Testis (tissue), 3 donors: ENCODE results near the gene ZNF207. TPM values are rescaled to one million over a fixed set of nuclear protein-coding genes. Genes with fewer than 3 reads are reported as not detected.
"Not testable (repeated sequence)": the region's sequence is repeated elsewhere in the genome, so short reads cannot be mapped to it uniquely, and the experiment has no call there.

Experiments
- DNase-seq: peaks from one replicate; pipeline ENCODE4 v3.0.0-alpha.2; 2019
- H3K27ac ChIP-seq, 2 donors: fragments of 200-600 bp; sonication (generic); one replicate each; pipeline ENCODE4 v1.5.1; 2019
- H3K27me3 ChIP-seq: fragments of 200-600 bp; sonication (generic); one replicate; pipeline ENCODE4 v1.5.1; 2019
- H3K36me3 ChIP-seq: fragments of 200-600 bp; sonication (generic); one replicate; pipeline ENCODE4 v1.5.1; 2017; ENCODE audit warnings: low read depth; ENCODE audit errors: missing control alignments
- H3K4me1 ChIP-seq: fragments of 200-600 bp; sonication (generic); one replicate; pipeline ENCODE4 v1.5.1; 2019
- H3K4me3 ChIP-seq, 2 donors: fragments of 200-600 bp; sonication (generic); one replicate each; pipeline ENCODE4 v1.5.1; 2017 to 2019
- H3K9me3 ChIP-seq: fragments of 200-600 bp; sonication (generic); one replicate; pipeline ENCODE4 v1.5.1; 2017
- CTCF ChIP-seq, 3 experiments: fragments of 450-650 bp in 2 of 3; fragments of 200-600 bp in 1 of 3; sonication (generic) in 1 of 3; IDR thresholded peaks; one replicate each; pipeline ENCODE4 v1.5.1; 2016 to 2019; ENCODE audit warnings: antibody characterized with exemption in 3 of 3, mild to moderate bottlenecking in 2 of 3, moderate library complexity in 1 of 3
- POLR2A ChIP-seq: fragments of 450-650 bp; IDR thresholded peaks from one replicate; pipeline ENCODE4 v1.6.1; 2017; ENCODE audit warnings: antibody characterized with exemption, mild to moderate bottlenecking, moderate library complexity
- WGBS, 2 donors: methylation state at CpG; one replicate each; pipeline ENCODE4 v1.1.5; 2018; 5-methylcytosine and 5-hydroxymethylcytosine counted together
- intact Hi-C: fragments of 100-400 bp; cut with DNase I; formaldehyde crosslinking; loops from one replicate; pipeline ENCODE4 v1.15.1; 2023; ENCODE audit warnings: low total_unique reads
- polyA plus RNA-seq: library from polyadenylated mRNA; stranded (reverse); fragments of 350-450 nt; fragmentation: Illumina TruSeq; extraction: RNeasy Lipid Tissue Mini Kit (QIAGEN cat#74804); gene quantifications from one replicate; pipeline ENCODE4 v1.2.3, GENCODE V29; 2014; ENCODE audit warnings: low read depth, low replicate concordance; ENCODE audit not compliant: insufficient read depth
- total RNA-seq, 2 donors: library from RNA; depleted of rRNA; stranded (reverse); fragments of >200 nt; gene quantifications; one replicate each; pipeline ENCODE4 v1.2.3, GENCODE V29; 2016

ZNF207 gene
- total and polyA plus RNA-seq, 3 donors from 2014 or later: 155 to 240 (median 206) TPM

DNA sequence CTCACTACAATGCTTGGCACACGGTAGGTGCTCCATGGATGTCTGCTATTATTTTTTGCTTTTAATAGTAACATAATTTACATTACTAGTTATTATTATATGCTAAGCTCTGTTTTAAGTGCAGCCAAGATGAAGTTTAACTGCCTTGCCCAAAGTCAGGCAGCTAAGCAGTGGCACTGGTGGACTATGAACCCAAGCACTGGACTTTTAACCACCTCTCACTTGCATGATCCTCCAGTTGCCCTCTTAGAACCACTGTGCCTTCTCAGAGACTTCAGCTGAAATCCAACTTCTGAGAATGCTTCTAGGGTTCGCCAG lies 1.5 kb upstream of the ZNF207 start:
- intact Hi-C loops: no loop called here
- H3K36me3 ChIP-seq: no peaks in the 10 kb centered on the region
- no peak overlapping the region for H3K27ac ChIP-seq
- WGBS, 2 donors: 87 to 90% methylated on average over 2 of the region's 2 CpGs
- H3K4me1 ChIP-seq: peaks cover 6% of the 10 kb centered on the region
- no peak overlapping the region for H3K4me3 ChIP-seq
- H3K27me3 ChIP-seq: no peaks in the 10 kb centered on the region
- DNase-seq: no peak
- no peaks in the 10 kb centered on the region for H3K9me3 ChIP-seq
- TF ChIP-seq CTCF (IDR thresholded peaks at IDR 0.05) (no peak), POLR2A (no peak)

- Histone ChIP-seq H3K27me3 (no peaks in the 10 kb centered on the region), H3K36me3 (no peaks in the 10 kb centered on the region), H3K4me3 (peak overlapping the region; percentile 68 to 100), H3K27ac (peak overlapping the region; percentile 98 to 99), H3K9me3 (no peaks in the 10 kb centered on the region), H3K4me1 (peaks cover 13% of the 10 kb centered on the region)
- intact Hi-C loops: no loop called here
- peak; percentile 38 for DNase-seq
- 13% methylated on average over 15 of the region's 15 CpGs for WGBS, 2 donors
- TF ChIP-seq CTCF (IDR thresholded peaks at IDR 0.05) (no peak), POLR2A (no peak)
These were observed 479 bp upstream of the ZNF207 start for GRCh38 chr17:32349503-32349853.

GRCh38 chr17:32350666-32351418 lies 885 bp downstream of the ZNF207 start:
- Histone ChIP-seq H3K9me3 (no peaks in the 10 kb centered on the region), H3K4me3 (peak overlapping the region; percentile 68 to 100), H3K36me3 (no peaks in the 10 kb centered on the region), H3K27me3 (no peaks in the 10 kb centered on the region), H3K27ac (peak overlapping the region; percentile 98 to 99), H3K4me1 (peaks cover 27% of the 10 kb centered on the region)
- WGBS, 2 donors: 0% methylated on average over 20 of the region's 20 CpGs
- intact Hi-C loops: no loop called here
- DNase-seq: peak; percentile 47
- TF ChIP-seq CTCF (IDR thresholded peaks at IDR 0.05): no peak
- TF ChIP-seq POLR2A: no peak

GRCh38 chr17:32352734-32353133 lies 2.8 kb downstream of the ZNF207 start:
- H3K36me3 ChIP-seq, H3K9me3 ChIP-seq, H3K27ac ChIP-seq, DNase-seq, H3K27me3 ChIP-seq, intact Hi-C loops: not testable (repeated sequence)
- Histone ChIP-seq H3K4me1 (peaks cover 27% of the 10 kb centered on the region), H3K4me3 (peak overlapping the region in 1 of 2 donors; percentile 100)
- 83 to 84% methylated on average over 9 of the region's 9 CpGs for WGBS, 2 donors

DNA sequence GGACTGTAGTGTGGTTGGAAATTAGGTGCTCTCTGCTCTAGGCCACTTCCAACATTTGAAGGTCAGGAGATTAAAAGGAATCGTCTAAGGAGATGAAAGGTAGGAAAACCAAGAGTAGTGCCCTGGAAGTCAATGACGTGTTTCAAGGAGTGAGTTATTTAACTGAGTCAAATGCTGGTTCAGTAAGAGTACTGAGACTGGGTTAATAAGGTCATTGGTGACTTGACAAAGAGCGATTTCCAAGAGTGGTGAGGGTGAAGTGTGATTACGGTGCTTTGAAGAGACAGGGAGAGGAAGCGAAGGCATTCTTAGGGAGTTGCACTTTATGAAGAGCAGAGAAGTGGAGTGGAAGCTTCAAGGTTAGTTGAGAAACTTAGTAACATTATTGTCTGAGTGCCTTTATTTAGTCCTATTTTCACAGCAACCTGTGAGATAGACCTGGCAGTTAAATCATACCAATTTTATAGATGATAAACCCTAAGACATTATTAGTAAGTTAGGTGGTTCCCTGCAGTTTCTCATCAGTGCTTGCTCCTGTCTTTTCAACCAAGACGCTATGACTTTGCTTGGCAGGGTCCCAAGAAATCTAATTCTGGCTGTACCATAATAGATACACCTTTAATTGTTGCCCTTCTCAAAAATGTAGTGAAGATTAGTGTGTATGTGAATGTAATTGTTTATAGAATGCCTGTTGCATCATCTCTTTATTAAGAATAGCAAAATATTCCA lies 5.9 kb downstream of the ZNF207 start:
- no peaks in the 10 kb centered on the region for H3K27me3 ChIP-seq
- no peaks in the 10 kb centered on the region for H3K9me3 ChIP-seq
- WGBS, 2 donors: 43 to 49% methylated on average over 6 of the region's 6 CpGs
- no peak overlapping the region for H3K27ac ChIP-seq
- H3K4me3 ChIP-seq: no peak overlapping the region
- intact Hi-C loops: no loop called here
- peaks cover 2% of the 10 kb centered on the region for H3K36me3 ChIP-seq
- TF ChIP-seq POLR2A: no peak
- no peak for TF ChIP-seq CTCF (IDR thresholded peaks at IDR 0.05)
- H3K4me1 ChIP-seq: peaks cover 27% of the 10 kb centered on the region
- DNase-seq: no peak
